ENCODE results near the gene CAV1. TPM values are rescaled to one million over a fixed set of nuclear protein-coding genes. Genes with fewer than 3 reads are reported as not detected.
A peak's percentile ranks its signal among the peaks of the same experiment; 100 is the strongest.

Gene CAV1
- total RNA-seq, 2 experiments from 2014 or later, result 1.4 to 1.5 TPM

DNA sequence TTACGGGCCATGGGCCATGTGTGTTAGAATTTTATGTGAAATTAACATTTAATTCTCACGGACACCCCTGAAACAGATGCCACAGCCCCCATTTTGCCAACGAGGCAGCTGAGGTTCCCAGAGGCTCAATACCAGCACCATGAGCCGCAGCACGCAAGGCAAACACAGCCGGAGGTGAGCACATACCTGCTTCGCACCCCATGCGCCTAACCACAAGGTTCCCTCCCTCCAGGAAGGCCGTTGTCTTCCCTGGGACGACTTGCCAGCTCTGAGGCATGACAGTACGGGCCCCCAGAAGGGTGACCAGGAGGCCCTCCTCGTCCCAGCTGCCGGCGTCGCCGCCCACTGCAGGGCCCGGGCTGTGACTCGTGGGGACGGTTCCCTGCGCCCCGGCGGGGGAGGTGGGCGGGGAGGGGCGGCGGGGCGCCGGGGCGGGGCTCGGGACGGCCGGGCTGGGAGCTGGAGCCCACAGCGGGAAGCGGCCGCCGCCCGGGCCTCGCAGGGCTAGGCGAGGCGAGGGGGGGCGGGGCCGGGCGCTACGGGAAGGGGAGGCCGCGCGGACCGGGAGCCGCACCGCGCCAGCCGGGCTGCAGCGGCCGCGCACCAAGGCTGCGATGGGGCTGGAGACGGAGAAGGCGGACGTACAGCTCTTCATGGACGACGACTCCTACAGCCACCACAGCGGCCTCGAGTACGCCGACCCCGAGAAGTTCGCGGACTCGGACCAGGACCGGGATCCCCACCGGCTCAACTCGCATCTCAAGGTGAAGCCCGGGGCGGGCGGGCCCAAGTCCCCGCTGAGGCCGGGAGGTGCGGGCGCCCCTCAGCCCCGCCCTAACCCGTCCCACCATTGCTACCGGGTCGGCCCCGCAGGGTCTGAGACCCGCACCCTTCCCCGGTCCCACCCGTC is 25.4 kb upstream of the CAV1 start, which contains the start of gene CAV2:
Gene CAV2 (plus strand): TSS at position 571 of the 910 bp plus-strand sequence. CDS start 44 bp downstream, at position 615.
- peak; percentile 28 for DNase-seq
- H3K27me3 Mint-ChIP-seq, result peaks cover 71% of the 10 kb centered on the region

DNA sequence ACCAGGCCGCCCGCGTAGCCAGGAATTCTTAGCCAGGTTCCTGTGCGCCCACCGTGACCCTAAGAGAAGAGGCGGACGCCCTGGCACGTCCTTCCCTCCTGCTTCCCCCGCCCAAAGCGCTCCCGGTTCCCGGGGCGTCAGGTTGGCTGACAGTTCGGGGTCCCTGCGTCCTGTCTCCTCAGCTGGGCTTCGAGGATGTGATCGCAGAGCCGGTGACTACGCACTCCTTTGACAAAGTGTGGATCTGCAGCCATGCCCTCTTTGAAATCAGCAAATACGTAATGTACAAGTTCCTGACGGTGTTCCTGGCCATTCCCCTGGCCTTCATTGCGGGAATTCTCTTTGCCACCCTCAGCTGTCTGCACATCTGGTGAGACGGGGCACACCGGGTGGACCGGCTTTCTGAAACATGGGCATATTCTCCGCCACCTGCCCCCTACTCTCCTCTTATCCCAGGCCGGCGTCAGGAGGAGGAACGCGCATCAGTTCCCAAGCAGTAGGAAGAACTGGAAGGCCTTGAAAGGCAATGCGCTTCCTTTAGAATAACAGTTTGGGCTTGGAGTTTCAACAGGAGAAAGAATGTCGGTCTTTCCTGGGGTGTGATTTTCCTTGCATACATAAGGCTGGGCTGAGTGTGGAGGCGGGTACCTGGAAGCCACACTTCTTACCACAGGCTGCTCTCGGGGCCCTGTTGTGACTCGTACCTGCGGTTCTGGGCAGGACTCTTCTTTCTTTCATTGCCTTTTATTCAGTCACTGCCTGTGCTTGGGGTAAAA is 24.6 kb upstream of the CAV1 start:
- Mint-ChIP-seq H3K4me3 (peak overlapping the region; percentile 48), H3K36me3 (no peaks in the 10 kb centered on the region), H3K9me3 (peaks cover 4% of the 10 kb centered on the region), H3K4me1 (peaks cover 9% of the 10 kb centered on the region), H3K27me3 (peaks cover 68% of the 10 kb centered on the region), H3K27ac (no peak overlapping the region)
- DNase-seq, result peak; percentile 60

More for the DNA sequence above, 25.4 kb upstream of the CAV1 start, which contains the start of gene CAV2:
- H3K9me3 Mint-ChIP-seq, result peaks cover 4% of the 10 kb centered on the region
- no peak within 1 kb of the TSS for H3K27ac Mint-ChIP-seq
- peak within 1 kb of the TSS; percentile 48 for H3K4me3 Mint-ChIP-seq
- H3K36me3 Mint-ChIP-seq, result no peaks in the 10 kb centered on the region
- H3K4me1 Mint-ChIP-seq, result peaks cover 9% of the 10 kb centered on the region

DNA sequence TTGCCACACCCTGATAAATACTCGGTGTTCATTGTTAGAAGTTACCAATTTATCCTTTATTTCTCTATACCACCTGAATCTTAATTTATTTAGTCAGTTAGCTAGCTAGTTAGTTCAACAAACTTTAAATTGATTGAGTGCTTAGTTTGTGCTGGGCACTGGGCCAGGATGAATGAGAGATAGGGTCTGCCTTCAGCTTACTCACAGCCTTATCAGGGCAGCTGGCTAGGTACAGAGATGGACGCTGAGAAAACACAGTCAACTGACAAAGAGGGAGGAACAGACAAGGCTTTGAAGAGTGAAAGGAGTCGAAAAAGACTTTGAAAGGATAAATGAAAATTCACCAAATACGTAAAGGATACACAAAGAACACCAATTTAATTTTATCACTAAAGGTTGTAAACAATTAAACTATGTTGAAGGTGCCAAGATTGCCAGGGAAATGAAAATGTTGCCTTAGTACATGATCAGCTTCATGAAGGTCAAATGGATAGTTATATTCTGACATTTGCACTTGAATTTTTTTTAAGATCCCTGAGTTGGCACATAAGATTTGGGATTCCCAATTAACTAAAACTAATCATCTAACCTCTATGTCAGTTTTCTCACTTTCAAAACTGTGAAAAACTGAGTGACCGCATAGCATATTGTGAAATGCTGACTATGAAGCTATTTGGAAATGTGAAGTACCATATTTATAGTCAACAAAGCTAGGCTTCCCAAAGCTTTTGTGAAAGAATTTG is 23.2 kb upstream of the CAV1 start:
- H3K4me1 Mint-ChIP-seq, result peaks cover 9% of the 10 kb centered on the region
- H3K4me3 Mint-ChIP-seq, result no peak overlapping the region
- H3K27me3 Mint-ChIP-seq, result peaks cover 68% of the 10 kb centered on the region
- H3K36me3 Mint-ChIP-seq, result no peaks in the 10 kb centered on the region
- DNase-seq, result no peak
- H3K27ac Mint-ChIP-seq, result no peak overlapping the region
- H3K9me3 Mint-ChIP-seq, result peaks cover 4% of the 10 kb centered on the region

DNA sequence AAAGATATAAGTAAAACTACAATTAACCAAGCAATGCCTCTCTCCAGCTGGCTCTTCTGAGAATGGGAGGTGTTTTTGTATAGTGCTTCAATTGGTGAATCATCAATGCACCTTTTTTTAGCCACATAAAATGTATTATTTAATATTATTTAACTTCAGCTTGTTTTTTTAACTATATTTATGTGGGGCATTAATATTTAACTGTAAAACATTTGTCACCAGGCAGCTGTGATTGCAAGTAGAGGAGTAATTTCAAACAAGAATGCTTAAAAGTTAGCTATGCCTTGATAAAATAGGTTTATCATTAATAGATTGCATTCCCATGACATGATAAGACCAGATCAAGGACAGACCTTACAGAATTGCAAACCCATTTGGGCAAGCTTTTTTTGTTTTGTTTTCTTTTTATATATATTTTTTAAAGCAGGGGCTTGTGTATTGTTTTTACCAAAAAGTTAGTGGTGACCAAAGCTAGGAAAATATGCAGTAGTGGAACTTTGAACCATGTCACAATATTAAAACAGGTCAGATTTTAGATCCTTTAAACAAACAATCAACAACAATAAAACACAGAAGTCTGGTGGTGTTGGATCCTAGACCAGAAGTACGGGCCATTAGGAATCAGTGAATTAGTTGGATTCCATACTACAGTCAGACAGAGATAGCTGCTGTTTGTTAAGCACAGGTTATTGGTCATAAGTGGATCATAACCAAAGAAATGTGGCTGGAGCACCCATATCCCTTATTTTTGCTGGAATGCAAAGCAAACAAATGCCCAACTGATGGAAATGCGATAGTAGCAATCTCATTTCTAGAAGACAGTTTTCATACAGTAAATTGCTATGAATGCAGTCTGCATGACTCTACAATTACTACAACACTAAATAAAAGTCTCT is 22.4 kb upstream of the CAV1 start:
- no peak for DNase-seq
- Mint-ChIP-seq H3K36me3 (no peaks in the 10 kb centered on the region), H3K4me1 (peaks cover 9% of the 10 kb centered on the region), H3K9me3 (no peaks in the 10 kb centered on the region), H3K27ac (no peak overlapping the region), H3K4me3 (no peak overlapping the region), H3K27me3 (peaks cover 66% of the 10 kb centered on the region)

DNA sequence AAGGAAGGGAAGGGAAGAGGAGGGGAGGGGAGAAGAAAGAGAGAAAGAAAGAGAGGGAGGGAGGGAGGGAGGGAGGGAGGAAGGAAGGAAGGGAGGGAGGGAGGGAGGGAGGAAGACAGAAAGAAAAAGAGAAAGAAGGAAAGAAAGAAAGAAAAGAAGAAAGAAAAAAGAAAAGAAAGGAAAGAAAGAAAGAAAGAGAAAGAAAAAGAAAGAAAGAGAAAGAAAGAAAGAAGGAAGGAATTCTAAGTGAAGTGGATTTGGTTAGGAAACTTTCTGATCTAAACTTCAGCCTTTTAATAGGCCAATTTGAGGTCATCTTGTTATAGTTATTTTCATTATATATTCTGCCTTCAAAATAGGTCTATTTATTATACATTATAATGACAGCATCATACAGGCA is 21.0 kb upstream of the CAV1 start:
- Mint-ChIP-seq H3K4me1 (peaks cover 9% of the 10 kb centered on the region), H3K36me3 (no peaks in the 10 kb centered on the region), H3K27ac (no peak overlapping the region), H3K4me3 (no peak overlapping the region), H3K9me3 (no peaks in the 10 kb centered on the region), H3K27me3 (peaks cover 52% of the 10 kb centered on the region)
- no peak for DNase-seq

DNA sequence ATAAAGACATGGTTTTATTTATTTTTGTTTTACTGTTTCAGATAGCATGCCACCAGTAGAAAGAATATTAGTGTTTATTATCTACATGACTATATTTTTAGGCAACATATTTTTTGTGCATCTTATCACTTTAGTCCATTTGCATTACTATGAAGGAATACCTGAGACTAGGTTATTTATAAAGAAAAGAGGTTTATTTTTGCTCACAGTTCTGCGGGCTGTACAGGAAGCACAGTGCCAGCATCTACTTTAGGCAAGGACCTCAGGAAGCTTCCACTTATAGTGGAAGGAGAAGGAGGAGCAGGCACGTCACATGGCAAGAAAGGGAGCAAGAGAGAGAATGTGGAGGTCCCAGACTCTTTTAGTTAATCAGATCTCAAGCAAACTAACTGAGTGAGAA is 19.6 kb upstream of the CAV1 start:
- Mint-ChIP-seq H3K27me3 (peaks cover 51% of the 10 kb centered on the region), H3K27ac (no peak overlapping the region), H3K36me3 (no peaks in the 10 kb centered on the region), H3K9me3 (no peaks in the 10 kb centered on the region), H3K4me3 (no peak overlapping the region), H3K4me1 (peaks cover 7% of the 10 kb centered on the region)
- DNase-seq, result no peak

DNA sequence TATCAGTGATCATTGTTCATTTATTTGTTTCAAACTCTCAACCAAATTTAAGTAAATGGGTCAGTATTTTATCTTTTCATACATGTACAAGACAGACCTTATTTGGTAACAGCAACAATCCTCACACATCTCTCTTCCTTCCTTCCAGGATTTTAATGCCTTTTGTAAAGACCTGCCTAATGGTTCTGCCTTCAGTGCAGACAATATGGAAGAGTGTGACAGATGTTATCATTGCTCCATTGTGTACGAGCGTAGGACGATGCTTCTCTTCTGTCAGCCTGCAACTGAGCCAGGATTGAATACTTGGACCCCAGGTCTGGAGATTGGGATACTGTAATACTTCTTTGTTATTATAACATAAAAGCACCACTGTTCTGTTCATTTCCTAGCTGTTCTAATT is 19.0 kb upstream of the CAV1 start:
- H3K4me3 Mint-ChIP-seq, result no peak overlapping the region
- no peak for DNase-seq
- H3K27me3 Mint-ChIP-seq, result peaks cover 46% of the 10 kb centered on the region
- no peaks in the 10 kb centered on the region for H3K36me3 Mint-ChIP-seq
- peaks cover 1% of the 10 kb centered on the region for H3K4me1 Mint-ChIP-seq
- H3K9me3 Mint-ChIP-seq, result no peaks in the 10 kb centered on the region
- H3K27ac Mint-ChIP-seq, result no peak overlapping the region

DNA sequence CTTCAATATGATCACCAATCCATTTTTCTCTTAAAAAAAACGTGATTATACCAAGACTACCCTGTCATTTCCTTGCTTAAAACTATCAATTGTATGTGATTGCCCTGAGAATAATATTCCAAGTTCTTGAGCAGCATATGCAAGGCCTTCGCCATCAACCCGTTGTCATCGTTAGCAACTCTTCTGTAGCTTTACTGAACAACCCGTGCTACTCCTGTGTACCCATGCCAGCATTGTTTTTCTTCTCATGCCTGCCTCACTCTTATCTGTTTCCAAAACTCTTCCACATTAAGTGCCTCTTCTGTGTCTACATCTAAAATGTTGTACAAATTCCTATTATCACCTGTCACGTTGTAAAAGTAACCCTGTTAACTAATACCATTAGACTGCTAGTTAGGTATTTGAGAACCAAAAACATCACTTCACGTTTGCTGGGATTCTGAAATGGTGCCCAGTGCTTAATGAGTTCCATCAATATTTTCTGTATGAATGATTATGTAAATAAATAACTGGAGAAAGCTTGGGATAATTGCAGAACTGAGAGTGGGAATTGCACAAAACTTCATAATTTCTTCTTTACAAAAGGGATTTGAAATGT is 14.8 kb upstream of the CAV1 start:
- peaks cover 11% of the 10 kb centered on the region for H3K4me1 Mint-ChIP-seq
- no peak for DNase-seq
- H3K36me3 Mint-ChIP-seq, result no peaks in the 10 kb centered on the region
- H3K27me3 Mint-ChIP-seq, result peaks cover 46% of the 10 kb centered on the region
- H3K9me3 Mint-ChIP-seq, result no peaks in the 10 kb centered on the region
- no peak overlapping the region for H3K27ac Mint-ChIP-seq
- no peak overlapping the region for H3K4me3 Mint-ChIP-seq

DNA sequence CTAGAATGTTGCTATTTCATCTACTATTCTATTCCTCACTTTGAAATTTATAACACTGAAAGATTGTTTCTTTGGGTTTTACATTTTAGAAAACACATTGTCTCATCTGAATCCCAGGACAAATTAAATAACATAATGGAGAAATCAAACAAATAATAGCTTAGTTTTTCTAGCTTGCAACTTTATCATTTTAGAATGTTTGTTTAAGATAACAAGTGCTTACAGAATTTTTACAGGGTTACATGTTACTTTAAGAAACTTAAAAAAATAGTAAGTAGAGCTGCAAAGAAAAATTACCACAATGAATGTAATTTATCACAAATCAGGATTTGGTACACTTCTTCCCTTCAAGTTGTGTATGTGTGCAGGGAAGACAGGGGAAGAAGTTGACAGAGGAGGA is 14.0 kb upstream of the CAV1 start:
- no peak for DNase-seq
- H3K4me1 Mint-ChIP-seq, result peaks cover 11% of the 10 kb centered on the region
- H3K27ac Mint-ChIP-seq, result no peak overlapping the region
- H3K27me3 Mint-ChIP-seq, result peaks cover 46% of the 10 kb centered on the region
- no peak overlapping the region for H3K4me3 Mint-ChIP-seq
- H3K9me3 Mint-ChIP-seq, result no peaks in the 10 kb centered on the region
- H3K36me3 Mint-ChIP-seq, result no peaks in the 10 kb centered on the region

DNA sequence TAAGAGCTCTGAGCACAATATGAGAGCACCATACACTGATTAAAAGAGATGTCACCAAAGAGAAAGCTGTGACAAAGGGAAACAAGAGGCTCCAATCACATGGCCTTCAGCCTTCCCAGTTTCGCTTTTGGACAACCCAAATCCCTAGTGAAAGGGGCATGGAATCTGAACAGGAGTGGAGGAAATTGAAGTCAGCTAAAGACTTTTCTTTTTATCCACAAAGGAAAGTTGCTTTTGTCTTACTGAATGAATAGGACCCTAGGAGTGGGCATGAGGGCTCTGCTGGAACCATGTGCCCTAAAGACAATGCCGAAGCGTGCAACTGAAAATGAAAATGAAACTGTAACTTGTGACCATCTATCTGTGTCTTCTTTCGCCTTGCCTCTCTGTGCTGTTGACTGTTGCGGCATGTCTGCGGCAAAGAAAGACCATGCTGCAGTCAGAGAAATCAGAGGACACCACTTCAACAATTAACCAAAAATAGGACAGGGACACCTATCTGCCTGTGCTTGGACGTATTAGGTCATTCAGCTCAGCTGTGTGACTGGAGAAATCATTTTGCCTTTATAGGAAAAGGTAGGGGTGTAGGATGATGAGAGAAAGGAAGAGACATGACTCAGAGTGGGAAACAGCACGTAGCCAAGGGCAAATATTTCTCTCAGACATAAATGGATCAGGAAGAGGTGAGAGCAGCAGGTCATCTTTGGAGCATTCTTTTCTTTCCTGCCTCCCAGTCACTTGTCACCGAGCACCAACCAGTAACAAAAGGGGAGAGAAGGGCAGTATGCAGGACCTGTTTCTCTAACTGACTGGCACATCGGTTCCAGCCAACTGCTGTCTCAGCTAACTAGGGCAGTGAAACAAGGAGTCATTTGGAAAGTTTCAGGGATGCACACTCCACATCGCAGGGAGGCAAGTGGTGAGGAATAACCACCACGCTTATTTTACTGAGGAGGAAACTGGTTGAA is 13.0 kb upstream of the CAV1 start:
- Mint-ChIP-seq H3K27me3 (peaks cover 45% of the 10 kb centered on the region), H3K36me3 (no peaks in the 10 kb centered on the region), H3K9me3 (no peaks in the 10 kb centered on the region), H3K27ac (no peak overlapping the region), H3K4me3 (peak overlapping the region; percentile 49), H3K4me1 (peaks cover 11% of the 10 kb centered on the region)
- DNase-seq, result no peak

DNA sequence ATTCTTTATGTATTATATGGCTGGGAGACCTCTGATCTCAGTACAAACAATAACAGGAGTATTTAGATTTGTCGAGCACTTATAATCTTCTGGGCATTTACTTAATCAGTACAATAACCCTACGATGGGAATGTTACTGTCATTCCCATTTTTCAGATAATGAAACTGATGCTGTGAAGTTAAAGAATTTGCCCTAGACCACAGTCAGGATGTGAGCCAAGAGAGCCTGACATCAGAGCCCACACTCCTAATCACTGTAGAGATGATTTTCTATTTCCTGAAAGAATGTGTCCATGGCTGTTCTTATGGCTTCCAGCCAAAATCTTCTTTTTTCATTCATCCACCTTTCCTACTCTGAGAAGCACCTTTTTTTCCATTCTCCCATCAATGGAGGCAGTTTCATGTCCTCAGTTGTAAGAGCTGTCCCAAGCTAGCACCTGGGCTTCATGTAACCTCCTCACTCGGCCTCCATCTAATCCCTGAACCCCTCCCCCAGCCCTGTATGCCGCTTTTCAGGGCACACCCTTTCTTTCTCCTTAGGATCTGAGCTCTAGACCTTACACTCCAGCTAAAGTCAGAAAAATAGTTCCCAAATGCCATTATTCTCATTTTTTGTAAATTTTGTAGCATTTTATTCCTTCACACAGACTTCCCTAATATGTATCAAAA is 12.2 kb upstream of the CAV1 start:
- Mint-ChIP-seq H3K4me3 (no peak overlapping the region), H3K9me3 (no peaks in the 10 kb centered on the region), H3K27me3 (peaks cover 40% of the 10 kb centered on the region), H3K4me1 (peaks cover 11% of the 10 kb centered on the region), H3K36me3 (no peaks in the 10 kb centered on the region), H3K27ac (no peak overlapping the region)
- no peak for DNase-seq

DNA sequence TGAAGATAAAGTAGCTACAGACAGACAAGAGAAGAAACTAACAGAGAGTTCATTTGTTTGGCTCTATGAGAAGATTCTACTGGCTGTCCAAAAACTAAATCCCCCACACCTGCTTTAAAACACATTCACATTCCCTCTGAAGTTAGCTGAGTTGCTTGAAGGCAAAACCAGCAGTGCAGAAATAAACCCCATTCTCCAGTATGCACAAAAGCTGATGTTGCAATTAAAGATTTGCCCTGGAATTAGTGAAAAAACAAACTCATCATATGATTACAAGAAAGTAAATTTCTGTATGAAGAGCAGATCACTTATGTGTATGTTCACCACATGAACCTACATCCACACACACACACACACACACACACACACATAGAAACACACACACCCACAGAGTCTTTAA is 9.3 kb upstream of the CAV1 start:
- Mint-ChIP-seq H3K36me3 (no peaks in the 10 kb centered on the region), H3K4me3 (no peak overlapping the region), H3K27ac (no peak overlapping the region), H3K4me1 (peaks cover 11% of the 10 kb centered on the region), H3K27me3 (peaks cover 44% of the 10 kb centered on the region), H3K9me3 (no peaks in the 10 kb centered on the region)
- no peak for DNase-seq

Measured in activated naive CD8-positive, alpha-beta T cell treated with anti-CD3 and anti-CD28 coated beads for 36 hours (primary cell).